Left ventricle myocardium inferior (tissue), 1 donor: ENCODE data around the gene SLC1A4. TPM values are rescaled to one million over a fixed set of nuclear protein-coding genes. Genes with fewer than 3 reads are reported as not detected.
A peak's percentile ranks its signal among the peaks of the same experiment; 100 is the strongest.

Experiments used
- DNase-seq: peaks from one replicate; pipeline ENCODE4 v3.0.0-alpha.2; 2020
- H3K27ac ChIP-seq: fragments of 200-600 bp; replicated peaks from 2 replicates; pipeline ENCODE4 v1.8.0; 2021
- H3K27me3 ChIP-seq: fragments of 200-600 bp; 2 replicates; pipeline ENCODE4 v1.8.0; 2021; ENCODE audit warnings: low read depth
- H3K36me3 ChIP-seq: fragments of 200-600 bp; 2 replicates; pipeline ENCODE4 v1.8.0; 2021
- H3K4me1 ChIP-seq: fragments of 200-600 bp; 2 replicates; pipeline ENCODE4 v1.8.0; 2021
- H3K4me3 ChIP-seq: fragments of 200-600 bp; 2 replicates; pipeline ENCODE4 v1.8.0; 2021; ENCODE audit warnings: mild to moderate bottlenecking, moderate library complexity
- H3K9me3 ChIP-seq: fragments of 200-600 bp; replicated peaks from 2 replicates; pipeline ENCODE4 v1.8.0; 2021
- CTCF ChIP-seq: fragments of 200-600 bp; IDR thresholded peaks from 2 replicates; pipeline ENCODE4 v1.8.0; 2021; ENCODE audit warnings: antibody characterized with exemption, mild to moderate bottlenecking, borderline replicate concordance
- intact Hi-C: fragments of 100-400 bp; cut with micrococcal nuclease; formaldehyde crosslinking; loops from one replicate; pipeline ENCODE4 v1.11.0; 2022
- long read RNA-seq: library from polyadenylated mRNA; unstranded; transcript quantifications from one replicate; pipeline ENCODE4 v2.0.0, GENCODE V29; 2021
- total RNA-seq: library from RNA; stranded (reverse); fragmentation: NEBNext Ultra II Directional; extraction: Animal tissue kit (Norgen Biotek cat#: 25700); gene quantifications from one replicate; pipeline ENCODE4 v1.2.1, GENCODE V29; 2021
- donor health status: DM: no; HTN: yes; CAD: no; lungs with severe emphysema.

The SLC1A4 gene
- 13.2 TPM for total RNA-seq
- long read RNA-seq, full-length matches to known transcripts = 87 of 97 reads
- long read RNA-seq, partial matches to known transcripts = 1 of 97 reads
- long read RNA-seq, other reads (novel, unspliced or antisense) = 9 of 97 reads

- no peaks in the 10 kb centered on the region for H3K9me3 ChIP-seq
- H3K4me3 ChIP-seq = peak within 1 kb of the TSS; percentile 84
- peaks cover 55% of the 10 kb centered on the region for H3K4me1 ChIP-seq
- peak; percentile 91 for DNase-seq
- H3K36me3 ChIP-seq = no peaks in the 10 kb centered on the region
- H3K27ac ChIP-seq = peak within 1 kb of the TSS; percentile 92
- intact Hi-C loops = no loop called here
- no peaks in the 10 kb centered on the region for H3K27me3 ChIP-seq
- no peak for TF ChIP-seq CTCF
These were observed at the start of gene SLC1A4 for GRCh38 chr2:64989126-64989981. Gene SLC1A4, plus strand, starts transcription at chr2:64989399. Its CDS starts 245 bp downstream, at chr2:64989644.

- peaks cover 10% of the 10 kb centered on the region for H3K27me3 ChIP-seq
These were observed 48.1 kb upstream of the SLC1A4 start for GRCh38 chr2:64941143-64941542.

GRCh38 chr2:64941801-64942200, 47.4 kb upstream of the SLC1A4 start:
- Histone ChIP-seq H3K4me1 (peaks cover 5% of the 10 kb centered on the region), H3K27me3 (peaks cover 7% of the 10 kb centered on the region), H3K27ac (no peak overlapping the region), H3K4me3 (no peak overlapping the region), H3K36me3 (no peaks in the 10 kb centered on the region), H3K9me3 (no peaks in the 10 kb centered on the region)
- intact Hi-C loops = no loop called here
- DNase-seq = no peak
- no peak for TF ChIP-seq CTCF

More at GRCh38 chr2:64941143-64941542, 48.1 kb upstream of the SLC1A4 start:
- H3K27ac ChIP-seq = no peak overlapping the region
- TF ChIP-seq CTCF = no peak
- no peak for DNase-seq
- peaks cover 5% of the 10 kb centered on the region for H3K4me1 ChIP-seq
- H3K9me3 ChIP-seq = no peaks in the 10 kb centered on the region
- H3K36me3 ChIP-seq = no peaks in the 10 kb centered on the region
- intact Hi-C loops = no loop called here
- no peak overlapping the region for H3K4me3 ChIP-seq

GRCh38 chr2:64942693-64943092, 46.5 kb upstream of the SLC1A4 start:
- Histone ChIP-seq H3K9me3 (no peaks in the 10 kb centered on the region), H3K27ac (no peak overlapping the region), H3K4me3 (no peak overlapping the region), H3K27me3 (peaks cover 14% of the 10 kb centered on the region), H3K36me3 (no peaks in the 10 kb centered on the region), H3K4me1 (peaks cover 5% of the 10 kb centered on the region)
- TF ChIP-seq CTCF = no peak
- intact Hi-C loops = no loop called here
- no peak for DNase-seq

- Histone ChIP-seq H3K4me1 (peaks cover 5% of the 10 kb centered on the region), H3K36me3 (no peaks in the 10 kb centered on the region), H3K4me3 (no peak overlapping the region), H3K27ac (no peak overlapping the region), H3K9me3 (no peaks in the 10 kb centered on the region), H3K27me3 (peaks cover 20% of the 10 kb centered on the region)
- no peak for TF ChIP-seq CTCF
- peak; percentile 34 for DNase-seq
- intact Hi-C loops = no loop called here
These were observed 45.6 kb upstream of the SLC1A4 start for GRCh38 chr2:64943387-64944150.
